SK-N-SH (cell line): ENCODE results near the gene IRF2BPL. TPM values are rescaled to one million over a fixed set of nuclear protein-coding genes. Genes with fewer than 3 reads are reported as not detected.

ENCODE experiments used
- CTCF ChIA-PET: fragments of 300-600, 350-600 bp; formaldehyde crosslinking; extraction: SDS; loops from one replicate; lab custom pipeline; 2021; lab: Yijun Ruan, JAX
- POLR2A ChIA-PET: fragments of 350-600 bp; sonication (Branson Sonifier 250); formaldehyde crosslinking; extraction: SDS; loops from one replicate; lab custom pipeline; 2020; ENCODE audit warnings: antibody characterized with exemption, inconsistent platforms; lab: Yijun Ruan, JAX
- DNase-seq: peaks from one replicate; pipeline ENCODE4 v3.0.0; 2012
- H2AFZ ChIP-seq: fragments of 200-600 bp; sonication (generic); 2 replicates; pipeline ENCODE4 v1.8.1; 2016; ENCODE audit warnings: antibody characterized with exemption, mild to moderate bottlenecking, low read depth
- H3F3A ChIP-seq: fragments of 200-600 bp; sonication (generic); replicated peaks from 2 replicates; pipeline ENCODE3; 2016; ENCODE audit warnings: antibody characterized with exemption, mild to moderate bottlenecking; ENCODE audit not compliant: insufficient read depth
- H3K27ac ChIP-seq, 2 experiments: fragments of 200-500 bp in 1 of 2; fragments of 200-600 bp in 1 of 2; sonication (Bioruptor generic) in 1 of 2; sonication (generic), shearing (Covaris generic) in 1 of 2; 2 replicates each; pipeline versions ENCODE4 v1.5.1 to v1.6.1; 2014 to 2016; ENCODE audit warnings: low read depth in 2 of 2, inconsistent platforms in 1 of 2, low read length in 1 of 2, mild to moderate bottlenecking in 1 of 2, mixed read lengths in 1 of 2
- H3K27me3 ChIP-seq: fragments of 200-600 bp; sonication (generic), shearing (Covaris generic); 2 replicates; pipeline ENCODE4 v1.6.1; 2016; ENCODE audit warnings: mixed run types; ENCODE audit not compliant: insufficient read depth
- H3K36me3 ChIP-seq, 2 experiments: fragments of 200-500 bp in 1 of 2; fragments of 200-600 bp in 1 of 2; sonication (Bioruptor generic) in 1 of 2; sonication (generic) in 1 of 2; replicated peaks in 1 of 2; 2 replicates each; pipeline versions ENCODE3 to v1.5.1; 2014 to 2016; ENCODE audit warnings: low read length in 1 of 2, mild to moderate bottlenecking in 1 of 2; ENCODE audit not compliant: insufficient read depth in 2 of 2, control insufficient read depth in 1 of 2
- H3K4me1 ChIP-seq, 2 experiments: fragments of 200-500 bp in 1 of 2; fragments of 200-600 bp in 1 of 2; sonication (Bioruptor generic) in 1 of 2; sonication (generic), shearing (Covaris generic) in 1 of 2; 2 replicates each; pipeline versions ENCODE4 v1.5.1 to v1.6.1; 2014 to 2016; ENCODE audit warnings: low read depth in 1 of 2, low read length in 1 of 2, mixed run types in 1 of 2; ENCODE audit not compliant: insufficient read depth in 2 of 2, control insufficient read depth in 1 of 2
- H3K4me2 ChIP-seq: fragments of 200-600 bp; sonication (generic), shearing (Covaris generic); 2 replicates; pipeline ENCODE4 v1.6.1; 2017; ENCODE audit warnings: mixed run types
- H3K4me3 ChIP-seq, 2 experiments: fragments of 200-500 bp in 1 of 2; fragments of 200-600 bp in 1 of 2; sonication (Bioruptor generic) in 1 of 2; sonication (generic), shearing (Covaris generic) in 1 of 2; 2 replicates each; pipeline versions ENCODE4 v1.5.1 to v1.8.1; 2014 to 2016; ENCODE audit warnings: low read depth in 2 of 2, inconsistent platforms in 1 of 2, low read length in 1 of 2, mild to moderate bottlenecking in 1 of 2, mixed read lengths in 1 of 2, moderate library complexity in 1 of 2
- H3K79me2 ChIP-seq: fragments of 200-600 bp; sonication (generic); 2 replicates; pipeline ENCODE4 v1.8.1; 2017; ENCODE audit warnings: mild to moderate bottlenecking; ENCODE audit not compliant: insufficient read depth
- H3K9ac ChIP-seq: fragments of 200-600 bp; sonication (generic); 2 replicates; pipeline ENCODE4 v1.6.1; 2017; ENCODE audit warnings: mixed run types
- H3K9me2 ChIP-seq: fragments of 200-600 bp; sonication (generic); 2 replicates; pipeline ENCODE4 v1.6.1; 2017; ENCODE audit warnings: mixed run types
- H3K9me3 ChIP-seq: fragments of 200-600 bp; sonication (generic); 2 replicates; pipeline ENCODE4 v1.6.1; 2017; ENCODE audit warnings: mixed run types, mild to moderate bottlenecking, moderate library complexity
- H4K20me1 ChIP-seq: fragments of 200-600 bp; sonication (generic); 2 replicates; pipeline ENCODE4 v1.6.1; 2017; ENCODE audit warnings: mild to moderate bottlenecking, mixed run types; ENCODE audit not compliant: insufficient read depth
- CHD2 ChIP-seq: fragments of 150-350 bp; IDR thresholded peaks from 2 replicates; pipeline ENCODE4 v1.6.1; 2018; ENCODE audit warnings: low read length; ENCODE audit not compliant: partially characterized antibody
- EP300 ChIP-seq, 2 experiments: IDR thresholded peaks; 2 replicates each; pipeline versions ENCODE4 v1.4.0 to v1.6.1; 2012; ENCODE audit warnings: borderline replicate concordance in 1 of 2, low read depth in 1 of 2, low read length in 1 of 2
- FOSL2 ChIP-seq: IDR thresholded peaks from 2 replicates; pipeline ENCODE4 v1.4.0; 2012; ENCODE audit warnings: low read depth, mild to moderate bottlenecking, moderate library complexity, borderline replicate concordance
- FOXM1 ChIP-seq: IDR thresholded peaks from 2 replicates; pipeline ENCODE4 v1.4.0; 2012; ENCODE audit warnings: low read depth, mild to moderate bottlenecking
- GABPA ChIP-seq: IDR thresholded peaks from 2 replicates; pipeline ENCODE4 v1.4.0; 2012; ENCODE audit warnings: low read depth, mild to moderate bottlenecking
- GATA2 ChIP-seq: sonication (generic); formaldehyde crosslinking; IDR thresholded peaks from 2 replicates; pipeline ENCODE4 v1.5.0; 2020; ENCODE audit warnings: mild to moderate bottlenecking, missing genetic modification reagents
- MEF2A ChIP-seq: IDR thresholded peaks from 2 replicates; pipeline ENCODE4 v1.4.0; 2012; ENCODE audit warnings: low read depth, borderline replicate concordance
- NFIC ChIP-seq: IDR thresholded peaks from 2 replicates; pipeline ENCODE4 v1.4.0; 2012; ENCODE audit warnings: borderline replicate concordance
- NRF1 ChIP-seq: IDR thresholded peaks from 2 replicates; pipeline ENCODE4 v1.6.1; 2012; ENCODE audit warnings: low read depth, mild to moderate bottlenecking, low read length
- POLR2AphosphoS5 ChIP-seq: IDR thresholded peaks from 2 replicates; pipeline ENCODE4 v1.6.1; 2012; ENCODE audit warnings: low read depth, low read length
- SMC3 ChIP-seq: IDR thresholded peaks from 2 replicates; pipeline ENCODE4 v1.6.1; 2012; ENCODE audit warnings: low read depth, low read length, improper control_type of control experiment
- TCF12 ChIP-seq: IDR thresholded peaks from 2 replicates; pipeline ENCODE4 v1.4.0; 2012
- TEAD4 ChIP-seq: IDR thresholded peaks from 2 replicates; pipeline ENCODE4 v1.4.0; 2012; ENCODE audit warnings: mild to moderate bottlenecking, borderline replicate concordance; ENCODE audit not compliant: insufficient read depth
- USF2 ChIP-seq: fragments of 150-350 bp; IDR thresholded peaks from 2 replicates; pipeline ENCODE4 v1.6.1; 2017; ENCODE audit warnings: antibody characterized with exemption, low read length, low read depth, borderline replicate concordance
- ZBTB33 ChIP-seq: IDR thresholded peaks from 2 replicates; pipeline ENCODE4 v1.4.0; 2012; ENCODE audit warnings: low read depth, borderline replicate concordance
- WGBS: methylation state at CpG from one replicate; pipeline ENCODE4 v1.1.6; 2017; ENCODE audit warnings: low lambda C conversion rate; 5-methylcytosine and 5-hydroxymethylcytosine counted together
- polyA plus RNA-seq, 3 experiments: library from polyadenylated mRNA; depleted of rRNA; stranded (reverse); fragments of >200 nt; gene quantifications; 2 replicates each; pipeline ENCODE4 v1.2.3, GENCODE V29; 2012
- TF ChIP-seq, protein P1 (sequence below): fragments of 150-350 bp; IDR thresholded peaks from 2 replicates; pipeline ENCODE4 v1.6.1; 2016; ENCODE audit warnings: mild to moderate bottlenecking, low read depth, low read length
- TF ChIP-seq, protein P2 (sequence below): IDR thresholded peaks from 2 replicates; pipeline ENCODE4 v1.6.1; 2012; ENCODE audit warnings: mild to moderate bottlenecking, low read depth, low read length, moderate library complexity

The IRF2BPL gene
- polyA plus RNA-seq, 1 of the 3 experiments (the other 2 are of a cell fraction) = 17.1 TPM

GRCh38 chr14:77007975-77008421 lies 20.5 kb downstream of the IRF2BPL start:
- no peaks in the 10 kb centered on the region for H3K79me2 ChIP-seq
- no peaks in the 10 kb centered on the region for H3K27me3 ChIP-seq
- ChIA-PET CTCF (interaction anchor here (1.2 to 2.4 kb wide), 5 partner anchors 10 to 95 kb away, joined by 3 to 7 read pairs (median 6); partner anchors contain the start of gene IRF2BPL), POLR2A (interaction anchor here (1.1 kb wide), 1 partner anchor 10 kb away, joined by 4 read pairs; no protein-coding TSS in a partner anchor)
- H3K4me3 ChIP-seq = no peak overlapping the region
- H3K4me2 ChIP-seq = no peak overlapping the region
- H2AFZ ChIP-seq = no peak overlapping the region
- no peaks in the 10 kb centered on the region for H4K20me1 ChIP-seq
- H3K9me3 ChIP-seq = no peaks in the 10 kb centered on the region
- H3F3A ChIP-seq = no peaks in the 10 kb centered on the region
- no peak for DNase-seq
- WGBS = 70% methylated on average over 2 of the region's 3 CpGs
- no peaks in the 10 kb centered on the region for H3K9me2 ChIP-seq
- H3K4me1 ChIP-seq = peaks cover 0 to 11% of the 10 kb centered on the region in 2 experiments; a peak in 1 of 4 replicates
- no peak overlapping the region for H3K27ac ChIP-seq
- no peak overlapping the region for H3K9ac ChIP-seq
- TF ChIP-seq TEAD4 (no peak), EP300 (IDR thresholded peaks at IDR 0.05; ENCODE audit: borderline replicate concordance in 1 of 2, low read depth in 1 of 2, low read length in 1 of 2) (no peak)
- H3K36me3 ChIP-seq = no peaks in the 10 kb centered on the region

GRCh38 chr14:77007183-77007974 lies 21.1 kb downstream of the IRF2BPL start:
- no peak for TF ChIP-seq USF2
- no peak for TF ChIP-seq POLR2AphosphoS5
- TF ChIP-seq, protein P1, sequence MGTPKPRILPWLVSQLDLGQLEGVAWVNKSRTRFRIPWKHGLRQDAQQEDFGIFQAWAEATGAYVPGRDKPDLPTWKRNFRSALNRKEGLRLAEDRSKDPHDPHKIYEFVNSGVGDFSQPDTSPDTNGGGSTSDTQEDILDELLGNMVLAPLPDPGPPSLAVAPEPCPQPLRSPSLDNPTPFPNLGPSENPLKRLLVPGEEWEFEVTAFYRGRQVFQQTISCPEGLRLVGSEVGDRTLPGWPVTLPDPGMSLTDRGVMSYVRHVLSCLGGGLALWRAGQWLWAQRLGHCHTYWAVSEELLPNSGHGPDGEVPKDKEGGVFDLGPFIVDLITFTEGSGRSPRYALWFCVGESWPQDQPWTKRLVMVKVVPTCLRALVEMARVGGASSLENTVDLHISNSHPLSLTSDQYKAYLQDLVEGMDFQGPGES = no peak
- TF ChIP-seq ZBTB33 = no peak
- TF ChIP-seq MEF2A = no peak
- no peak for TF ChIP-seq TCF12
- no peak for TF ChIP-seq SMC3
- TF ChIP-seq CHD2 = no peak
- TF ChIP-seq NFIC = no peak
- no peak for TF ChIP-seq FOSL2
- no peak for TF ChIP-seq GABPA
- TF ChIP-seq, protein P2, sequence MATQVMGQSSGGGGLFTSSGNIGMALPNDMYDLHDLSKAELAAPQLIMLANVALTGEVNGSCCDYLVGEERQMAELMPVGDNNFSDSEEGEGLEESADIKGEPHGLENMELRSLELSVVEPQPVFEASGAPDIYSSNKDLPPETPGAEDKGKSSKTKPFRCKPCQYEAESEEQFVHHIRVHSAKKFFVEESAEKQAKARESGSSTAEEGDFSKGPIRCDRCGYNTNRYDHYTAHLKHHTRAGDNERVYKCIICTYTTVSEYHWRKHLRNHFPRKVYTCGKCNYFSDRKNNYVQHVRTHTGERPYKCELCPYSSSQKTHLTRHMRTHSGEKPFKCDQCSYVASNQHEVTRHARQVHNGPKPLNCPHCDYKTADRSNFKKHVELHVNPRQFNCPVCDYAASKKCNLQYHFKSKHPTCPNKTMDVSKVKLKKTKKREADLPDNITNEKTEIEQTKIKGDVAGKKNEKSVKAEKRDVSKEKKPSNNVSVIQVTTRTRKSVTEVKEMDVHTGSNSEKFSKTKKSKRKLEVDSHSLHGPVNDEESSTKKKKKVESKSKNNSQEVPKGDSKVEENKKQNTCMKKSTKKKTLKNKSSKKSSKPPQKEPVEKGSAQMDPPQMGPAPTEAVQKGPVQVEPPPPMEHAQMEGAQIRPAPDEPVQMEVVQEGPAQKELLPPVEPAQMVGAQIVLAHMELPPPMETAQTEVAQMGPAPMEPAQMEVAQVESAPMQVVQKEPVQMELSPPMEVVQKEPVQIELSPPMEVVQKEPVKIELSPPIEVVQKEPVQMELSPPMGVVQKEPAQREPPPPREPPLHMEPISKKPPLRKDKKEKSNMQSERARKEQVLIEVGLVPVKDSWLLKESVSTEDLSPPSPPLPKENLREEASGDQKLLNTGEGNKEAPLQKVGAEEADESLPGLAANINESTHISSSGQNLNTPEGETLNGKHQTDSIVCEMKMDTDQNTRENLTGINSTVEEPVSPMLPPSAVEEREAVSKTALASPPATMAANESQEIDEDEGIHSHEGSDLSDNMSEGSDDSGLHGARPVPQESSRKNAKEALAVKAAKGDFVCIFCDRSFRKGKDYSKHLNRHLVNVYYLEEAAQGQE = no peak
- no peak for TF ChIP-seq FOXM1
- no peak for TF ChIP-seq NRF1
- TF ChIP-seq GATA2 (CRISPR knock-in tag) = no peak
- TF ChIP-seq EP300 (IDR thresholded peaks at IDR 0.05; ENCODE audit: borderline replicate concordance in 1 of 2, low read depth in 1 of 2, low read length in 1 of 2) = no peak
- TF ChIP-seq, all 33 proteins: peak for 0
- ChIA-PET POLR2A (no interaction called here), CTCF (interaction anchor here (1.4 to 2.1 kb wide), 3 partner anchors 10 to 94 kb away, joined by 3 to 11 read pairs (median 8); partner anchors contain the start of gene IRF2BPL)
- DNase-seq = no peak
- no peaks in the 10 kb centered on the region for H3F3A ChIP-seq
- no peaks in the 10 kb centered on the region for H3K36me3 ChIP-seq
- no peaks in the 10 kb centered on the region for H3K9me2 ChIP-seq
- no peak overlapping the region for H2AFZ ChIP-seq
- no peaks in the 10 kb centered on the region for H4K20me1 ChIP-seq
- H3K27ac ChIP-seq = no peak overlapping the region
- peaks cover 0 to 11% of the 10 kb centered on the region in 2 experiments; a peak in 1 of 4 replicates for H3K4me1 ChIP-seq
- no peak overlapping the region for H3K9ac ChIP-seq
- WGBS = 93% methylated on average over 18 of the region's 18 CpGs
- H3K4me2 ChIP-seq = no peak overlapping the region
- no peaks in the 10 kb centered on the region for H3K79me2 ChIP-seq
- no peaks in the 10 kb centered on the region for H3K9me3 ChIP-seq
- no peaks in the 10 kb centered on the region for H3K27me3 ChIP-seq
- no peak overlapping the region for H3K4me3 ChIP-seq
